GM23338 (cell line): Measurements from ENCODE around the gene LRIG1. TPM values are rescaled to one million over a fixed set of nuclear protein-coding genes. Genes with fewer than 3 reads are reported as not detected.

ENCODE experiments used
- ATAC-seq: fragments of 200-7000 bp; cut with Tn5 transposase; 3 replicates; pipeline ENCODE4 v1.9.1; 2020
- DNase-seq: peaks from one replicate; pipeline ENCODE4 v3.0.0-alpha.2; 2015; ENCODE audit warnings: low spot score
- H2AFZ ChIP-seq: fragments of 200-600 bp; sonication (generic); 2 replicates; pipeline ENCODE4 v1.8.0; 2016; ENCODE audit warnings: antibody characterized with exemption, mild to moderate bottlenecking, moderate library complexity
- H3F3A ChIP-seq: fragments of 200-600 bp; sonication (generic); replicated peaks from 2 replicates; pipeline ENCODE4 v1.8.0; 2017; ENCODE audit warnings: antibody characterized with exemption, mixed run types, low read depth
- H3K27ac ChIP-seq: fragments of 200-600 bp; sonication (generic); 2 replicates; pipeline ENCODE4 v1.6.1; 2016; ENCODE audit warnings: low read depth
- H3K27me3 ChIP-seq: fragments of 200-600 bp; sonication (generic); 2 replicates; pipeline ENCODE4 v1.8.0; 2016; ENCODE audit warnings: mild to moderate bottlenecking, mixed run types, moderate library complexity; ENCODE audit not compliant: insufficient read depth
- H3K36me3 ChIP-seq: fragments of 200-600 bp; sonication (generic); 2 replicates; pipeline ENCODE4 v1.8.0; 2016; ENCODE audit warnings: mild to moderate bottlenecking; ENCODE audit not compliant: insufficient read depth
- H3K4me1 ChIP-seq: fragments of 200-600 bp; sonication (generic); 2 replicates; pipeline ENCODE4 v1.8.0; 2016; ENCODE audit warnings: mild to moderate bottlenecking, moderate library complexity; ENCODE audit not compliant: insufficient read depth
- H3K4me2 ChIP-seq: fragments of 200-600 bp; sonication (generic); 2 replicates; pipeline ENCODE4 v1.7.1; 2017; ENCODE audit warnings: mixed run types
- H3K4me3 ChIP-seq: fragments of 200-600 bp; sonication (generic); 2 replicates; pipeline ENCODE4 v1.6.1; 2016; ENCODE audit warnings: mixed run types
- H3K79me2 ChIP-seq: fragments of 200-600 bp; sonication (generic); replicated peaks from 2 replicates; pipeline ENCODE4 v1.8.0; 2017; ENCODE audit warnings: mild to moderate bottlenecking; ENCODE audit not compliant: insufficient read depth
- H3K9me2 ChIP-seq: fragments of 200-600 bp; sonication (generic); 2 replicates; pipeline ENCODE4 v1.8.0; 2017; ENCODE audit not compliant: insufficient read depth
- H4K20me1 ChIP-seq: fragments of 200-600 bp; sonication (generic); replicated peaks from 2 replicates; pipeline ENCODE4 v1.8.0; 2017; ENCODE audit warnings: mild to moderate bottlenecking; ENCODE audit not compliant: insufficient read depth
- H3K27ac Mint-ChIP-seq: 2 replicates; pipeline ENCODE4 v1.8.0; 2020; ENCODE audit warnings: inconsistent platforms, mild to moderate bottlenecking, moderate library complexity, mixed read lengths
- H3K27me3 Mint-ChIP-seq: 3 replicates; pipeline ENCODE4 v1.8.0; 2022; ENCODE audit warnings: low read depth, mild to moderate bottlenecking, moderate library complexity, mixed read lengths, inconsistent platforms; ENCODE audit not compliant: insufficient read depth, poor library complexity
- H3K36me3 Mint-ChIP-seq: 3 replicates; pipeline ENCODE4 v1.8.0; 2021; ENCODE audit warnings: low read depth, mild to moderate bottlenecking, inconsistent platforms, moderate library complexity, mixed read lengths
- H3K4me1 Mint-ChIP-seq: 3 replicates; pipeline ENCODE4 v1.8.0; 2020; ENCODE audit warnings: mild to moderate bottlenecking, inconsistent platforms, mixed read lengths
- H3K4me3 Mint-ChIP-seq: 3 replicates; pipeline ENCODE4 v1.8.0; 2021; ENCODE audit warnings: moderate library complexity, mild to moderate bottlenecking, inconsistent platforms, mixed read lengths
- H3K9me3 Mint-ChIP-seq: 3 replicates; pipeline ENCODE4 v1.8.0; 2020; ENCODE audit warnings: moderate library complexity, mild to moderate bottlenecking, inconsistent platforms, mixed read lengths
- CREB1 ChIP-seq: fragments of 250-450 bp; sonication (Bioruptor Pico); IDR thresholded peaks from 2 replicates; pipeline ENCODE4 v1.5.0; 2020; ENCODE audit warnings: low read depth, mild to moderate bottlenecking, moderate library complexity
- EZH2 ChIP-seq: fragments of 200-600 bp; sonication (generic); IDR thresholded peaks from one replicate; pipeline ENCODE4 v1.8.0; 2017; ENCODE audit warnings: antibody characterized with exemption, mild to moderate bottlenecking, low read depth; ENCODE audit not compliant: unreplicated experiment
- EZH2phosphoT487 ChIP-seq: fragments of 200-600 bp; sonication (generic); IDR thresholded peaks from one replicate; pipeline ENCODE4 v1.8.1; 2018; ENCODE audit warnings: antibody characterized with exemption; ENCODE audit not compliant: unreplicated experiment
- JUNB ChIP-seq: IDR thresholded peaks from one replicate; pipeline ENCODE4 v1.6.1; 2016; ENCODE audit warnings: antibody characterized with exemption; ENCODE audit not compliant: unreplicated experiment
- NANOG ChIP-seq: IDR thresholded peaks from 2 replicates; pipeline ENCODE4 v1.6.1; 2016; ENCODE audit warnings: antibody characterized with exemption, borderline replicate concordance
- POLR2AphosphoS5 ChIP-seq: IDR thresholded peaks from 2 replicates; pipeline ENCODE4 v1.6.1; 2016; ENCODE audit warnings: antibody characterized with exemption, low read depth
- STAT1 ChIP-seq: IDR thresholded peaks from one replicate; pipeline ENCODE4 v1.6.1; 2016; ENCODE audit warnings: antibody characterized with exemption; ENCODE audit not compliant: unreplicated experiment
- ZNF114 ChIP-seq: fragments of 250-450 bp; sonication (Bioruptor Pico); IDR thresholded peaks from 2 replicates; pipeline ENCODE4 v1.5.0; 2020; ENCODE audit warnings: mild to moderate bottlenecking, moderate library complexity
- ZNF331 ChIP-seq: fragments of 250-450 bp; sonication (Bioruptor Pico); IDR thresholded peaks from 2 replicates; pipeline ENCODE4 v1.5.0; 2020; ENCODE audit warnings: low read depth, mild to moderate bottlenecking, moderate library complexity
- ZNF462 ChIP-seq: fragments of 250-450 bp; sonication (Bioruptor Pico); IDR thresholded peaks from 2 replicates; pipeline ENCODE4 v1.5.0; 2020; ENCODE audit warnings: mild to moderate bottlenecking, moderate library complexity
- polyA plus RNA-seq: library from polyadenylated mRNA; unstranded; fragments of >200 nt; fragmentation: Nextera tagmentation; extraction: Ambion mirVana; gene quantifications from 2 replicates; pipeline ENCODE4 v1.2.1, GENCODE V29; 2016
- total RNA-seq: library from RNA; depleted of rRNA; stranded (reverse); fragments of >200 nt; shearing (Covaris generic); gene quantifications from 2 replicates; pipeline ENCODE4 v1.2.3, GENCODE V29; 2014
- TF ChIP-seq, protein P1 (sequence below): IDR thresholded peaks from one replicate; pipeline ENCODE4 v1.6.1; 2018; ENCODE audit warnings: antibody characterized with exemption; ENCODE audit not compliant: unreplicated experiment
- TF ChIP-seq, protein P2 (sequence below): IDR thresholded peaks from 2 replicates; pipeline ENCODE4 v1.6.1; 2016; ENCODE audit warnings: antibody characterized with exemption
- TF ChIP-seq, protein P3 (sequence below), 2 experiments: fragments of 200-600 bp in 1 of 2; sonication (generic) in 1 of 2; conservative IDR thresholded peaks; 2 replicates each; pipeline versions ENCODE4 v1.5.1 to v1.6.1; 2016 to 2017; ENCODE audit warnings: antibody characterized with exemption in 2 of 2, low read depth in 2 of 2, mild to moderate bottlenecking in 2 of 2, moderate library complexity in 1 of 2

LRIG1 gene
- total and polyA plus RNA-seq, 2 experiments from 2014 or later: 40.0 to 134 TPM

GRCh38 chr3:66506154-66506553 lies 5.3 kb upstream of the LRIG1 start:
- no peak for TF ChIP-seq NANOG
- TF ChIP-seq, protein P1, sequence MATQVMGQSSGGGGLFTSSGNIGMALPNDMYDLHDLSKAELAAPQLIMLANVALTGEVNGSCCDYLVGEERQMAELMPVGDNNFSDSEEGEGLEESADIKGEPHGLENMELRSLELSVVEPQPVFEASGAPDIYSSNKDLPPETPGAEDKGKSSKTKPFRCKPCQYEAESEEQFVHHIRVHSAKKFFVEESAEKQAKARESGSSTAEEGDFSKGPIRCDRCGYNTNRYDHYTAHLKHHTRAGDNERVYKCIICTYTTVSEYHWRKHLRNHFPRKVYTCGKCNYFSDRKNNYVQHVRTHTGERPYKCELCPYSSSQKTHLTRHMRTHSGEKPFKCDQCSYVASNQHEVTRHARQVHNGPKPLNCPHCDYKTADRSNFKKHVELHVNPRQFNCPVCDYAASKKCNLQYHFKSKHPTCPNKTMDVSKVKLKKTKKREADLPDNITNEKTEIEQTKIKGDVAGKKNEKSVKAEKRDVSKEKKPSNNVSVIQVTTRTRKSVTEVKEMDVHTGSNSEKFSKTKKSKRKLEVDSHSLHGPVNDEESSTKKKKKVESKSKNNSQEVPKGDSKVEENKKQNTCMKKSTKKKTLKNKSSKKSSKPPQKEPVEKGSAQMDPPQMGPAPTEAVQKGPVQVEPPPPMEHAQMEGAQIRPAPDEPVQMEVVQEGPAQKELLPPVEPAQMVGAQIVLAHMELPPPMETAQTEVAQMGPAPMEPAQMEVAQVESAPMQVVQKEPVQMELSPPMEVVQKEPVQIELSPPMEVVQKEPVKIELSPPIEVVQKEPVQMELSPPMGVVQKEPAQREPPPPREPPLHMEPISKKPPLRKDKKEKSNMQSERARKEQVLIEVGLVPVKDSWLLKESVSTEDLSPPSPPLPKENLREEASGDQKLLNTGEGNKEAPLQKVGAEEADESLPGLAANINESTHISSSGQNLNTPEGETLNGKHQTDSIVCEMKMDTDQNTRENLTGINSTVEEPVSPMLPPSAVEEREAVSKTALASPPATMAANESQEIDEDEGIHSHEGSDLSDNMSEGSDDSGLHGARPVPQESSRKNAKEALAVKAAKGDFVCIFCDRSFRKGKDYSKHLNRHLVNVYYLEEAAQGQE: no peak
- no peak for TF ChIP-seq ZNF114 (CRISPR knock-in tag)
- TF ChIP-seq EZH2phosphoT487: no peak
- TF ChIP-seq EZH2: no peak
- no peak for TF ChIP-seq ZNF331 (CRISPR knock-in tag)
- TF ChIP-seq, protein P2, sequence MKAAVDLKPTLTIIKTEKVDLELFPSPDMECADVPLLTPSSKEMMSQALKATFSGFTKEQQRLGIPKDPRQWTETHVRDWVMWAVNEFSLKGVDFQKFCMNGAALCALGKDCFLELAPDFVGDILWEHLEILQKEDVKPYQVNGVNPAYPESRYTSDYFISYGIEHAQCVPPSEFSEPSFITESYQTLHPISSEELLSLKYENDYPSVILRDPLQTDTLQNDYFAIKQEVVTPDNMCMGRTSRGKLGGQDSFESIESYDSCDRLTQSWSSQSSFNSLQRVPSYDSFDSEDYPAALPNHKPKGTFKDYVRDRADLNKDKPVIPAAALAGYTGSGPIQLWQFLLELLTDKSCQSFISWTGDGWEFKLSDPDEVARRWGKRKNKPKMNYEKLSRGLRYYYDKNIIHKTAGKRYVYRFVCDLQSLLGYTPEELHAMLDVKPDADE: no peak
- no peak for TF ChIP-seq JUNB
- no peak for TF ChIP-seq CREB1 (CRISPR knock-in tag)
- no peak for TF ChIP-seq STAT1
- TF ChIP-seq, protein P3, sequence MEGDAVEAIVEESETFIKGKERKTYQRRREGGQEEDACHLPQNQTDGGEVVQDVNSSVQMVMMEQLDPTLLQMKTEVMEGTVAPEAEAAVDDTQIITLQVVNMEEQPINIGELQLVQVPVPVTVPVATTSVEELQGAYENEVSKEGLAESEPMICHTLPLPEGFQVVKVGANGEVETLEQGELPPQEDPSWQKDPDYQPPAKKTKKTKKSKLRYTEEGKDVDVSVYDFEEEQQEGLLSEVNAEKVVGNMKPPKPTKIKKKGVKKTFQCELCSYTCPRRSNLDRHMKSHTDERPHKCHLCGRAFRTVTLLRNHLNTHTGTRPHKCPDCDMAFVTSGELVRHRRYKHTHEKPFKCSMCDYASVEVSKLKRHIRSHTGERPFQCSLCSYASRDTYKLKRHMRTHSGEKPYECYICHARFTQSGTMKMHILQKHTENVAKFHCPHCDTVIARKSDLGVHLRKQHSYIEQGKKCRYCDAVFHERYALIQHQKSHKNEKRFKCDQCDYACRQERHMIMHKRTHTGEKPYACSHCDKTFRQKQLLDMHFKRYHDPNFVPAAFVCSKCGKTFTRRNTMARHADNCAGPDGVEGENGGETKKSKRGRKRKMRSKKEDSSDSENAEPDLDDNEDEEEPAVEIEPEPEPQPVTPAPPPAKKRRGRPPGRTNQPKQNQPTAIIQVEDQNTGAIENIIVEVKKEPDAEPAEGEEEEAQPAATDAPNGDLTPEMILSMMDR (conservative IDR thresholded peaks at IDR 0.05; ENCODE audit: low read depth in 2 of 2): no peak
- TF ChIP-seq ZNF462: no peak
- no peak for TF ChIP-seq POLR2AphosphoS5
- Mint-ChIP-seq H3K9me3 (no peaks in the 10 kb centered on the region), H3K36me3 (no peaks in the 10 kb centered on the region; the same call in 2 of the 3 replicates), H3K27me3 (peaks cover 4% of the 10 kb centered on the region), H3K27ac (no peak overlapping the region), H3K4me3 (no peak overlapping the region), H3K4me1 (peaks cover 38% of the 10 kb centered on the region)
- H3K36me3 ChIP-seq: no peaks in the 10 kb centered on the region
- no peaks in the 10 kb centered on the region for H3K79me2 ChIP-seq
- DNase-seq (no peak), ATAC-seq (no peak)
- H3K9me2 ChIP-seq: no peaks in the 10 kb centered on the region
- H3K4me2 ChIP-seq: no peak overlapping the region
- H3K4me3 ChIP-seq: no peak overlapping the region
- H3F3A ChIP-seq: no peaks in the 10 kb centered on the region
- H2AFZ ChIP-seq: no peak overlapping the region
- H3K4me1 ChIP-seq: peaks cover 22% of the 10 kb centered on the region
- no peaks in the 10 kb centered on the region for H3K27me3 ChIP-seq
- no peak overlapping the region for H3K27ac ChIP-seq
- no peaks in the 10 kb centered on the region for H4K20me1 ChIP-seq
